Measurements from ENCODE around the gene RAI1. TPM values are rescaled to one million over a fixed set of nuclear protein-coding genes. Genes with fewer than 3 reads are reported as not detected.

Gene RAI1
- total and polyA plus RNA-seq, 2 of the 8 experiments (the other 6 are each of a cell fraction or from before 2014, with no cell fraction given), result 0.39 to 1.2 TPM

DNA sequence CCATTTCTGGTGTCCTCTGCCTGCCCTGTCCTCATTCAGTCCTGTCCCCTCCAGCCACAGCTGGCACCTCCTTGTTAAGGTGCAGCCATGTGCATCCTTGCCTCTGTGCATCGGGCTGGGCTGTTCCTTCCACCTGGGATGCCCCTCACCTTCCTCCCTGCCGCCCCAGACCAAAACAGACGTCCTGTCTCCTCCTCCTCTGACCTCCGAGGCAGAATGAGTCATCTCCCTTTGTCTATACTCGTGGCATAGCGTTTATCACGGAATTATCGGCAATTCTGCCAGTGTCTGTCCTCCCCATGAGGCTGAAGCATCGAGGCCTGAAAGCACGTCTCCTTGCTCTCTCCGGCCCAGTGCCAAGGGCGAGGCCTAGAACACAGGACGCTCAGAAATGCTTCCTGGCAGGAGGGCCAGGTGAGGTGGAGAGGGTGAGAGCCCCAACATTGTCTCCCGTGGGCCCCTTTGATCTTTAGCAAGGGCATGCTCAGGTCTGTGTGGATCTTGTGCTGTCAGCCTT is 4.6 kb downstream of the RAI1 start:
- H3K18ac ChIP-seq (ENCODE audit: extremely low read depth, low read length), result peak overlapping the region; percentile 20
- no peak overlapping the region for H3K4ac ChIP-seq (replicated peaks; ENCODE audit: insufficient read length, low read depth, low read length)
- no peak overlapping the region for H2BK20ac ChIP-seq (ENCODE audit: low read length)
- H3K9ac ChIP-seq (replicated peaks in 1 of 4; ENCODE audit: extremely low read depth in 1 of 4, low read depth in 3 of 4, low read length in 3 of 4), result no peak overlapping the region; a peak in 2 of 7 replicates
- H4K8ac ChIP-seq (ENCODE audit: extremely low read depth, insufficient read depth, low read length), result no peak overlapping the region
- peak overlapping the region; percentile 57; the same call in 1 of the 2 replicates for H2AK5ac ChIP-seq (ENCODE audit: low read depth, low read length)
- H3K9me3 ChIP-seq (ENCODE audit: insufficient read depth in 2 of 2, low read depth in 1 of 2, low read length in 1 of 2), result no peaks in the 10 kb centered on the region
- no peak overlapping the region for H2AFZ ChIP-seq (ENCODE audit: low read length)
- peak overlapping the region; percentile 70; the same call in 1 of the 2 replicates for H2BK12ac ChIP-seq (ENCODE audit: low read depth, low read length)
- no peak for DNase-seq (ENCODE audit: low read depth in 1 of 2, low spot score in 2 of 2)
- no peak overlapping the region for H3K27ac ChIP-seq (ENCODE audit: low read depth, low read length)
- peak overlapping the region; percentile 9 to 30; a peak in 2 of 4 replicates for H3K4me2 ChIP-seq (ENCODE audit: insufficient read depth in 1 of 2, low read depth in 2 of 2, low read length in 2 of 2)
- FAIRE-seq, result no peak
- no peak overlapping the region for H3K56ac ChIP-seq (replicated peaks; ENCODE audit: insufficient read length, low read depth, low read length)
- 21% methylated on average over 14 of the region's 14 CpGs; no CpG with 5 or more reads in 1 of the 2 experiments for WGBS, 2 experiments (ENCODE audit: extremely low coverage in 1 of 2, insufficient coverage in 1 of 2, insufficient read length in 1 of 2, insufficient replicate concordance in 2 of 2, low coverage in 1 of 2, low lambda C conversion rate in 2 of 2, missing lambda C conversion rate in 1 of 2)
- H3K79me2 ChIP-seq (ENCODE audit: control insufficient read depth in 1 of 2, insufficient read depth in 2 of 2, low read length in 2 of 2), result no peaks in the 10 kb centered on the region
- H3K23ac ChIP-seq (ENCODE audit: insufficient read length), result no peak overlapping the region
- no peak overlapping the region for H3K4me3 ChIP-seq (ENCODE audit: extremely low read depth in 1 of 4, insufficient read depth in 2 of 4, low read depth in 3 of 4, low read length in 4 of 4)
- H2BK15ac ChIP-seq (ENCODE audit: low read length), result no peak overlapping the region; the same call in 1 of the 2 replicates
- no peak overlapping the region for H3K14ac ChIP-seq (ENCODE audit: insufficient read length)
- peaks cover 2 to 4% of the 10 kb centered on the region in 2 experiments for H4K20me1 ChIP-seq (replicated peaks in 1 of 2; ENCODE audit: control insufficient read depth in 1 of 2, insufficient read depth in 2 of 2, low read length in 2 of 2)
- no peak overlapping the region for H2BK120ac ChIP-seq (replicated peaks; ENCODE audit: low read depth, low read length)
- POLR2A ChIA-PET (ENCODE audit: partially characterized antibody), result interaction anchor here (1.0 to 4.1 kb wide), 4 partner anchors 7 to 155 kb away, joined by 3 to 21 read pairs (median 5); no protein-coding TSS in a partner anchor
- H3K27me3 ChIP-seq (replicated peaks in 1 of 4; ENCODE audit: control insufficient read depth in 3 of 4, extremely low read depth in 1 of 4, insufficient read depth in 3 of 4, low read length in 3 of 4), result peaks cover 60 to 80% (median 72%) of the 10 kb centered on the region in 4 experiments
- H4K91ac ChIP-seq (replicated peaks; ENCODE audit: insufficient read length, low read length), result peak overlapping the region; percentile 75
- H3K4me1 ChIP-seq (replicated peaks in 1 of 4; ENCODE audit: control insufficient read depth in 3 of 4, insufficient read depth in 4 of 4, low read length in 3 of 4), result peaks cover 4 to 38% (median 27%) of the 10 kb centered on the region in 4 experiments
- H3K79me1 ChIP-seq (ENCODE audit: low read depth, low read length), result no peaks in the 10 kb centered on the region
- H4K5ac ChIP-seq (ENCODE audit: insufficient read length, low read depth, low read length), result no peak overlapping the region
- peaks cover 5% of the 10 kb centered on the region; the same call in 1 of the 2 replicates for H3K23me2 ChIP-seq (ENCODE audit: low read depth, low read length)
- CTCF ChIA-PET (ENCODE audit: partially characterized antibody), result interaction anchor here (1.4 to 2.4 kb wide), 2 partner anchors 174 to 233 kb away, joined by 4 to 6 read pairs; no protein-coding TSS in a partner anchor
- peak overlapping the region; percentile 4; the same call in 1 of the 2 replicates for H2BK5ac ChIP-seq (ENCODE audit: low read depth, low read length)
- peaks cover 0 to 7% (median 0%) of the 10 kb centered on the region in 4 experiments; a peak in 1 of 8 replicates for H3K36me3 ChIP-seq (ENCODE audit: control insufficient read depth in 2 of 4, insufficient read depth in 4 of 4, low read length in 3 of 4)
- TF ChIP-seq KDM5A (IDR thresholded peaks at IDR 0.05; ENCODE audit: low read length) (no peak), SRF (IDR thresholded peaks at IDR 0.05; ENCODE audit: low read depth, low read length) (no peak), RBBP5 (IDR thresholded peaks at IDR 0.05; ENCODE audit: borderline replicate concordance, low read depth, low read length) (no peak), JUND (IDR thresholded peaks at IDR 0.05; ENCODE audit: low read length) (peak; percentile 68), CREB1 (IDR thresholded peaks at IDR 0.05) (no peak), EP300 (IDR thresholded peaks at IDR 0.05; ENCODE audit: borderline replicate concordance in 1 of 2, low read depth in 2 of 2, low read length in 2 of 2) (peak in 1 of 2 experiments; percentile 27; a peak in 1 of 3 replicates), FOSL1 (IDR thresholded peaks at IDR 0.05; ENCODE audit: insufficient read depth, low read depth, low read length) (no peak), CBX5 (IDR thresholded peaks at IDR 0.05; ENCODE audit: low read depth, low read length) (no peak), TAF7 (optimal IDR thresholded peaks at IDR 0.05; ENCODE audit: borderline replicate concordance, low read depth, low read length) (no peak), NANOG (IDR thresholded peaks at IDR 0.05; ENCODE audit: insufficient read depth, low read depth, low read length, poor library complexity, severe bottlenecking) (no peak), ZNF274 (IDR thresholded peaks at IDR 0.05; ENCODE audit: borderline replicate concordance, extremely low read depth, low read length) (no peak), BCL11A (IDR thresholded peaks at IDR 0.05; ENCODE audit: low read depth in 2 of 2, low read length in 2 of 2) (no peak)

All from H1 (cell line).